WTC11 (cell line): Measurements from ENCODE around the gene TLX2. TPM values are rescaled to one million over a fixed set of nuclear protein-coding genes. Genes with fewer than 3 reads are reported as not detected.

Source experiments
- ELF4 ChIP-seq: sonication (generic); formaldehyde crosslinking; IDR thresholded peaks from 2 replicates; pipeline ENCODE4 v1.8.1; 2022; ENCODE audit warnings: low read depth, mild to moderate bottlenecking, moderate library complexity, missing genetic modification reagents
- EMX1 ChIP-seq: fragments of 250-450 bp; sonication (Bioruptor Pico); IDR thresholded peaks from 2 replicates; pipeline ENCODE4 v1.8.0; 2021; ENCODE audit warnings: mild to moderate bottlenecking
- ESRRA ChIP-seq: sonication (generic); formaldehyde crosslinking; IDR thresholded peaks from 2 replicates; pipeline ENCODE4 v1.8.1; 2022; ENCODE audit warnings: mild to moderate bottlenecking, missing genetic modification reagents, borderline replicate concordance
- ETV6 ChIP-seq: sonication (generic); formaldehyde crosslinking; IDR thresholded peaks from 2 replicates; pipeline ENCODE4 v1.8.1; 2022; ENCODE audit warnings: mild to moderate bottlenecking, missing genetic modification reagents
- FOXJ3 ChIP-seq: sonication (generic); formaldehyde crosslinking; IDR thresholded peaks from 2 replicates; pipeline ENCODE4 v1.9.0; 2021; ENCODE audit warnings: missing genetic modification reagents, mild to moderate bottlenecking, borderline replicate concordance
- FOXP1 ChIP-seq: sonication (generic); formaldehyde crosslinking; IDR thresholded peaks from 2 replicates; pipeline ENCODE4 v1.8.0; 2022; ENCODE audit warnings: missing genetic modification reagents, mild to moderate bottlenecking, moderate library complexity, borderline replicate concordance
- JAZF1 ChIP-seq: fragments of 250-450 bp; sonication (Bioruptor Pico); IDR thresholded peaks from 2 replicates; pipeline ENCODE4 v1.9.0; 2021; ENCODE audit warnings: moderate library complexity, mild to moderate bottlenecking, inconsistent platforms
- SMAD4 ChIP-seq: sonication (generic); formaldehyde crosslinking; IDR thresholded peaks from 2 replicates; pipeline ENCODE4 v1.8.0; 2022; ENCODE audit warnings: mild to moderate bottlenecking, missing genetic modification reagents
- SOX15 ChIP-seq: fragments of 250-450 bp; sonication (Bioruptor Pico); IDR thresholded peaks from 2 replicates; pipeline ENCODE4 v1.9.0; 2021; ENCODE audit warnings: mild to moderate bottlenecking
- SP1 ChIP-seq: sonication (generic); formaldehyde crosslinking; conservative IDR thresholded peaks from 2 replicates; pipeline ENCODE4 v1.8.1; 2022; ENCODE audit warnings: missing genetic modification reagents
- ZNF121 ChIP-seq: sonication (generic); formaldehyde crosslinking; IDR thresholded peaks from 2 replicates; pipeline ENCODE4 v1.8.0; 2023; ENCODE audit warnings: missing genetic modification reagents
- total RNA-seq: library from RNA; stranded (reverse); gene quantifications from 3 replicates; pipeline ENCODE4 v1.2.3, GENCODE V29; 2021
- TF ChIP-seq, protein P1 (sequence below): sonication (generic); formaldehyde crosslinking; IDR thresholded peaks from 2 replicates; pipeline ENCODE4 v1.8.1; 2023; ENCODE audit warnings: mild to moderate bottlenecking, missing genetic modification reagents, moderate library complexity
- TF ChIP-seq, protein P2 (sequence below): sonication (generic); formaldehyde crosslinking; IDR thresholded peaks from 2 replicates; pipeline ENCODE4 v1.8.1; 2022; ENCODE audit warnings: low read depth, mild to moderate bottlenecking, moderate library complexity, missing genetic modification reagents, borderline replicate concordance
- TF ChIP-seq, protein P3 (sequence below): sonication (generic); formaldehyde crosslinking; IDR thresholded peaks from 2 replicates; pipeline ENCODE4 v1.8.0; 2023; ENCODE audit warnings: missing genetic modification reagents, mild to moderate bottlenecking, borderline replicate concordance
- TF ChIP-seq, protein P4 (sequence below): fragments of 200-600 bp; IDR thresholded peaks from 2 replicates; pipeline ENCODE4 v1.8.0; 2022; ENCODE audit warnings: antibody characterized with exemption
- TF ChIP-seq, protein P5 (sequence below): sonication (generic); formaldehyde crosslinking; IDR thresholded peaks from 2 replicates; pipeline ENCODE4 v1.8.0; 2022; ENCODE audit warnings: missing genetic modification reagents
- TF ChIP-seq, protein P6 (sequence below): sonication (generic); formaldehyde crosslinking; IDR thresholded peaks from 2 replicates; pipeline ENCODE4 v1.8.1; 2023; ENCODE audit warnings: mild to moderate bottlenecking, missing genetic modification reagents
- TF ChIP-seq, protein P7 (sequence below): sonication (generic); formaldehyde crosslinking; IDR thresholded peaks from 2 replicates; pipeline ENCODE4 v1.8.0; 2022; ENCODE audit warnings: mild to moderate bottlenecking, missing genetic modification reagents
- TF ChIP-seq, protein P8 (sequence below): sonication (generic); formaldehyde crosslinking; IDR thresholded peaks from 2 replicates; pipeline ENCODE4 v1.8.0; 2022; ENCODE audit warnings: mild to moderate bottlenecking, missing genetic modification reagents
- TF ChIP-seq, protein P9 (sequence below): sonication (generic); formaldehyde crosslinking; IDR thresholded peaks from 2 replicates; pipeline ENCODE4 v1.8.1; 2022; ENCODE audit warnings: missing genetic modification reagents, borderline replicate concordance

Gene TLX2
- total RNA-seq, 1 experiment from 2014 or later, result 0.26 TPM

DNA sequence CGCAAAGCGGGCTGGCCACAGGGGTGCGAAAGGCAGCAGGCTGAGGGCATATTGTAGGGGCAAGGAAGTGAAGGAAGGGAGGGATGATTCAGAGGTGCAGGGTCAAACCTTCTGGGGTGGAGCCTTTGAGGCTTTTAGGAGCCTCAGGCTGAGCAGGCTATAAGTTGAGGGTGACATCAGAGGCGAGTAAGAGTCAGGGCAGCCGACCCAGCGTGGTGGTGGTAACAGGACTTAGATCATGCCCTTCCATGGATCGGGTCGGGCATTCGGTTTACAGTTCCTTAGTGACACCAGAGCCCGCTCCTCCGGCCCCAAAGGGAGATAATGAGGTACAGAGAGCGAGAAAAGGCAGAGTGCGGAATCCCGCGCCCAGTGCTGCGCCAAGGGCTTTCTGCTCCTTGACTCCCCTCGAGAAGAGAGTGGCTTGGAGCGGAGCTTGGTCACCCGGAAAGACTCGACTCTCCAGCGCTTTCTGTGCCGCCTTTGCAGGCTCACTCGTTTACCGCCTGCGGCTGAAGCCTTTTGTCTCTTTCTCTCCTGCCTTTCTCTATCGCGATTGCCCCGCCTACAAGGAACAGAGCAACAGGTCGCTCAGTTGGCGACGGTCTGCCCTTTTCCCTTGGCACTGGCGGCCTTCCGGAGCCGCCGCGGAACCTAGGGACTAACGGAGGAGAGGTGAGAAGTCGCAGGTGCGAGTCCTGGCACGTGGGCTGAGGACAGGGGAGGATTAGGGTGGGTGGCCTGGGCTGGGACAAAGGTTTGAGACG is 15.6 kb upstream of the TLX2 start (continued):
- TF ChIP-seq FOXP1 (CRISPR knock-in tag), result peak; percentile 58; the same call in 1 of the 2 replicates
- TF ChIP-seq, protein P1, sequence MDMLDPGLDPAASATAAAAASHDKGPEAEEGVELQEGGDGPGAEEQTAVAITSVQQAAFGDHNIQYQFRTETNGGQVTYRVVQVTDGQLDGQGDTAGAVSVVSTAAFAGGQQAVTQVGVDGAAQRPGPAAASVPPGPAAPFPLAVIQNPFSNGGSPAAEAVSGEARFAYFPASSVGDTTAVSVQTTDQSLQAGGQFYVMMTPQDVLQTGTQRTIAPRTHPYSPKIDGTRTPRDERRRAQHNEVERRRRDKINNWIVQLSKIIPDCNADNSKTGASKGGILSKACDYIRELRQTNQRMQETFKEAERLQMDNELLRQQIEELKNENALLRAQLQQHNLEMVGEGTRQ (CRISPR knock-in tag), result no peak; the same call in 1 of the 2 replicates
- TF ChIP-seq SP1 (CRISPR knock-in tag), result no peak; the same call in 1 of the 2 replicates
- TF ChIP-seq ZNF121 (CRISPR knock-in tag), result no peak
- TF ChIP-seq, protein P2, sequence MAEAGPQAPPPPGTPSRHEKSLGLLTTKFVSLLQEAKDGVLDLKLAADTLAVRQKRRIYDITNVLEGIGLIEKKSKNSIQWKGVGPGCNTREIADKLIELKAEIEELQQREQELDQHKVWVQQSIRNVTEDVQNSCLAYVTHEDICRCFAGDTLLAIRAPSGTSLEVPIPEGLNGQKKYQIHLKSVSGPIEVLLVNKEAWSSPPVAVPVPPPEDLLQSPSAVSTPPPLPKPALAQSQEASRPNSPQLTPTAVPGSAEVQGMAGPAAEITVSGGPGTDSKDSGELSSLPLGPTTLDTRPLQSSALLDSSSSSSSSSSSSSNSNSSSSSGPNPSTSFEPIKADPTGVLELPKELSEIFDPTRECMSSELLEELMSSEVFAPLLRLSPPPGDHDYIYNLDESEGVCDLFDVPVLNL, result no peak
- TF ChIP-seq, protein P3, sequence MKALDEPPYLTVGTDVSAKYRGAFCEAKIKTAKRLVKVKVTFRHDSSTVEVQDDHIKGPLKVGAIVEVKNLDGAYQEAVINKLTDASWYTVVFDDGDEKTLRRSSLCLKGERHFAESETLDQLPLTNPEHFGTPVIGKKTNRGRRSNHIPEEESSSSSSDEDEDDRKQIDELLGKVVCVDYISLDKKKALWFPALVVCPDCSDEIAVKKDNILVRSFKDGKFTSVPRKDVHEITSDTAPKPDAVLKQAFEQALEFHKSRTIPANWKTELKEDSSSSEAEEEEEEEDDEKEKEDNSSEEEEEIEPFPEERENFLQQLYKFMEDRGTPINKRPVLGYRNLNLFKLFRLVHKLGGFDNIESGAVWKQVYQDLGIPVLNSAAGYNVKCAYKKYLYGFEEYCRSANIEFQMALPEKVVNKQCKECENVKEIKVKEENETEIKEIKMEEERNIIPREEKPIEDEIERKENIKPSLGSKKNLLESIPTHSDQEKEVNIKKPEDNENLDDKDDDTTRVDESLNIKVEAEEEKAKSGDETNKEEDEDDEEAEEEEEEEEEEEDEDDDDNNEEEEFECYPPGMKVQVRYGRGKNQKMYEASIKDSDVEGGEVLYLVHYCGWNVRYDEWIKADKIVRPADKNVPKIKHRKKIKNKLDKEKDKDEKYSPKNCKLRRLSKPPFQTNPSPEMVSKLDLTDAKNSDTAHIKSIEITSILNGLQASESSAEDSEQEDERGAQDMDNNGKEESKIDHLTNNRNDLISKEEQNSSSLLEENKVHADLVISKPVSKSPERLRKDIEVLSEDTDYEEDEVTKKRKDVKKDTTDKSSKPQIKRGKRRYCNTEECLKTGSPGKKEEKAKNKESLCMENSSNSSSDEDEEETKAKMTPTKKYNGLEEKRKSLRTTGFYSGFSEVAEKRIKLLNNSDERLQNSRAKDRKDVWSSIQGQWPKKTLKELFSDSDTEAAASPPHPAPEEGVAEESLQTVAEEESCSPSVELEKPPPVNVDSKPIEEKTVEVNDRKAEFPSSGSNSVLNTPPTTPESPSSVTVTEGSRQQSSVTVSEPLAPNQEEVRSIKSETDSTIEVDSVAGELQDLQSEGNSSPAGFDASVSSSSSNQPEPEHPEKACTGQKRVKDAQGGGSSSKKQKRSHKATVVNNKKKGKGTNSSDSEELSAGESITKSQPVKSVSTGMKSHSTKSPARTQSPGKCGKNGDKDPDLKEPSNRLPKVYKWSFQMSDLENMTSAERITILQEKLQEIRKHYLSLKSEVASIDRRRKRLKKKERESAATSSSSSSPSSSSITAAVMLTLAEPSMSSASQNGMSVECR (CRISPR knock-in tag), result no peak; the same call in 1 of the 2 replicates
- TF ChIP-seq, protein P4, sequence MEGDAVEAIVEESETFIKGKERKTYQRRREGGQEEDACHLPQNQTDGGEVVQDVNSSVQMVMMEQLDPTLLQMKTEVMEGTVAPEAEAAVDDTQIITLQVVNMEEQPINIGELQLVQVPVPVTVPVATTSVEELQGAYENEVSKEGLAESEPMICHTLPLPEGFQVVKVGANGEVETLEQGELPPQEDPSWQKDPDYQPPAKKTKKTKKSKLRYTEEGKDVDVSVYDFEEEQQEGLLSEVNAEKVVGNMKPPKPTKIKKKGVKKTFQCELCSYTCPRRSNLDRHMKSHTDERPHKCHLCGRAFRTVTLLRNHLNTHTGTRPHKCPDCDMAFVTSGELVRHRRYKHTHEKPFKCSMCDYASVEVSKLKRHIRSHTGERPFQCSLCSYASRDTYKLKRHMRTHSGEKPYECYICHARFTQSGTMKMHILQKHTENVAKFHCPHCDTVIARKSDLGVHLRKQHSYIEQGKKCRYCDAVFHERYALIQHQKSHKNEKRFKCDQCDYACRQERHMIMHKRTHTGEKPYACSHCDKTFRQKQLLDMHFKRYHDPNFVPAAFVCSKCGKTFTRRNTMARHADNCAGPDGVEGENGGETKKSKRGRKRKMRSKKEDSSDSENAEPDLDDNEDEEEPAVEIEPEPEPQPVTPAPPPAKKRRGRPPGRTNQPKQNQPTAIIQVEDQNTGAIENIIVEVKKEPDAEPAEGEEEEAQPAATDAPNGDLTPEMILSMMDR, result no peak
- TF ChIP-seq, protein P5, sequence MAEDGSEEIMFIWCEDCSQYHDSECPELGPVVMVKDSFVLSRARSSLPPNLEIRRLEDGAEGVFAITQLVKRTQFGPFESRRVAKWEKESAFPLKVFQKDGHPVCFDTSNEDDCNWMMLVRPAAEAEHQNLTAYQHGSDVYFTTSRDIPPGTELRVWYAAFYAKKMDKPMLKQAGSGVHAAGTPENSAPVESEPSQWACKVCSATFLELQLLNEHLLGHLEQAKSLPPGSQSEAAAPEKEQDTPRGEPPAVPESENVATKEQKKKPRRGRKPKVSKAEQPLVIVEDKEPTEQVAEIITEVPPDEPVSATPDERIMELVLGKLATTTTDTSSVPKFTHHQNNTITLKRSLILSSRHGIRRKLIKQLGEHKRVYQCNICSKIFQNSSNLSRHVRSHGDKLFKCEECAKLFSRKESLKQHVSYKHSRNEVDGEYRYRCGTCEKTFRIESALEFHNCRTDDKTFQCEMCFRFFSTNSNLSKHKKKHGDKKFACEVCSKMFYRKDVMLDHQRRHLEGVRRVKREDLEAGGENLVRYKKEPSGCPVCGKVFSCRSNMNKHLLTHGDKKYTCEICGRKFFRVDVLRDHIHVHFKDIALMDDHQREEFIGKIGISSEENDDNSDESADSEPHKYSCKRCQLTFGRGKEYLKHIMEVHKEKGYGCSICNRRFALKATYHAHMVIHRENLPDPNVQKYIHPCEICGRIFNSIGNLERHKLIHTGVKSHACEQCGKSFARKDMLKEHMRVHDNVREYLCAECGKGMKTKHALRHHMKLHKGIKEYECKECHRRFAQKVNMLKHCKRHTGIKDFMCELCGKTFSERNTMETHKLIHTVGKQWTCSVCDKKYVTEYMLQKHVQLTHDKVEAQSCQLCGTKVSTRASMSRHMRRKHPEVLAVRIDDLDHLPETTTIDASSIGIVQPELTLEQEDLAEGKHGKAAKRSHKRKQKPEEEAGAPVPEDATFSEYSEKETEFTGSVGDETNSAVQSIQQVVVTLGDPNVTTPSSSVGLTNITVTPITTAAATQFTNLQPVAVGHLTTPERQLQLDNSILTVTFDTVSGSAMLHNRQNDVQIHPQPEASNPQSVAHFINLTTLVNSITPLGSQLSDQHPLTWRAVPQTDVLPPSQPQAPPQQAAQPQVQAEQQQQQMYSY (CRISPR knock-in tag), result no peak
- no peak for TF ChIP-seq SMAD4 (CRISPR knock-in tag)
- no peak for TF ChIP-seq FOXJ3 (CRISPR knock-in tag)
- no peak for TF ChIP-seq ETV6 (CRISPR knock-in tag)
- TF ChIP-seq, protein P6, sequence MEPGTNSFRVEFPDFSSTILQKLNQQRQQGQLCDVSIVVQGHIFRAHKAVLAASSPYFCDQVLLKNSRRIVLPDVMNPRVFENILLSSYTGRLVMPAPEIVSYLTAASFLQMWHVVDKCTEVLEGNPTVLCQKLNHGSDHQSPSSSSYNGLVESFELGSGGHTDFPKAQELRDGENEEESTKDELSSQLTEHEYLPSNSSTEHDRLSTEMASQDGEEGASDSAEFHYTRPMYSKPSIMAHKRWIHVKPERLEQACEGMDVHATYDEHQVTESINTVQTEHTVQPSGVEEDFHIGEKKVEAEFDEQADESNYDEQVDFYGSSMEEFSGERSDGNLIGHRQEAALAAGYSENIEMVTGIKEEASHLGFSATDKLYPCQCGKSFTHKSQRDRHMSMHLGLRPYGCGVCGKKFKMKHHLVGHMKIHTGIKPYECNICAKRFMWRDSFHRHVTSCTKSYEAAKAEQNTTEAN (CRISPR knock-in tag), result no peak
- no peak for TF ChIP-seq ESRRA (CRISPR knock-in tag)
- no peak for TF ChIP-seq ELF4 (CRISPR knock-in tag)
- TF ChIP-seq JAZF1 (CRISPR knock-in tag), result no peak
- TF ChIP-seq, protein P7, sequence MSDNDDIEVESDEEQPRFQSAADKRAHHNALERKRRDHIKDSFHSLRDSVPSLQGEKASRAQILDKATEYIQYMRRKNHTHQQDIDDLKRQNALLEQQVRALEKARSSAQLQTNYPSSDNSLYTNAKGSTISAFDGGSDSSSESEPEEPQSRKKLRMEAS (CRISPR knock-in tag), result peak; percentile 90
- TF ChIP-seq, protein P8, sequence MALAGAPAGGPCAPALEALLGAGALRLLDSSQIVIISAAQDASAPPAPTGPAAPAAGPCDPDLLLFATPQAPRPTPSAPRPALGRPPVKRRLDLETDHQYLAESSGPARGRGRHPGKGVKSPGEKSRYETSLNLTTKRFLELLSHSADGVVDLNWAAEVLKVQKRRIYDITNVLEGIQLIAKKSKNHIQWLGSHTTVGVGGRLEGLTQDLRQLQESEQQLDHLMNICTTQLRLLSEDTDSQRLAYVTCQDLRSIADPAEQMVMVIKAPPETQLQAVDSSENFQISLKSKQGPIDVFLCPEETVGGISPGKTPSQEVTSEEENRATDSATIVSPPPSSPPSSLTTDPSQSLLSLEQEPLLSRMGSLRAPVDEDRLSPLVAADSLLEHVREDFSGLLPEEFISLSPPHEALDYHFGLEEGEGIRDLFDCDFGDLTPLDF (CRISPR knock-in tag), result no peak
- TF ChIP-seq EMX1 (CRISPR knock-in tag), result no peak
- no peak for TF ChIP-seq SOX15 (CRISPR knock-in tag)
- TF ChIP-seq, protein P9, sequence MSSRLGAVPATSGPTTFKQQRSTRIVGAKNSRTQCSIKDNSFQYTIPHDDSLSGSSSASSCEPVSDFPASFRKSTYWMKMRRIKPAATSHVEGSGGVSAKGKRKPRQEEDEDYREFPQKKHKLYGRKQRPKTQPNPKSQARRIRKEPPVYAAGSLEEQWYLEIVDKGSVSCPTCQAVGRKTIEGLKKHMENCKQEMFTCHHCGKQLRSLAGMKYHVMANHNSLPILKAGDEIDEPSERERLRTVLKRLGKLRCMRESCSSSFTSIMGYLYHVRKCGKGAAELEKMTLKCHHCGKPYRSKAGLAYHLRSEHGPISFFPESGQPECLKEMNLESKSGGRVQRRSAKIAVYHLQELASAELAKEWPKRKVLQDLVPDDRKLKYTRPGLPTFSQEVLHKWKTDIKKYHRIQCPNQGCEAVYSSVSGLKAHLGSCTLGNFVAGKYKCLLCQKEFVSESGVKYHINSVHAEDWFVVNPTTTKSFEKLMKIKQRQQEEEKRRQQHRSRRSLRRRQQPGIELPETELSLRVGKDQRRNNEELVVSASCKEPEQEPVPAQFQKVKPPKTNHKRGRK (CRISPR knock-in tag), result no peak
